ENCODE results near the gene C4orf50. TPM values are rescaled to one million over a fixed set of nuclear protein-coding genes. Genes with fewer than 3 reads are reported as not detected.

C4orf50 gene
- not detected for total RNA-seq

DNA sequence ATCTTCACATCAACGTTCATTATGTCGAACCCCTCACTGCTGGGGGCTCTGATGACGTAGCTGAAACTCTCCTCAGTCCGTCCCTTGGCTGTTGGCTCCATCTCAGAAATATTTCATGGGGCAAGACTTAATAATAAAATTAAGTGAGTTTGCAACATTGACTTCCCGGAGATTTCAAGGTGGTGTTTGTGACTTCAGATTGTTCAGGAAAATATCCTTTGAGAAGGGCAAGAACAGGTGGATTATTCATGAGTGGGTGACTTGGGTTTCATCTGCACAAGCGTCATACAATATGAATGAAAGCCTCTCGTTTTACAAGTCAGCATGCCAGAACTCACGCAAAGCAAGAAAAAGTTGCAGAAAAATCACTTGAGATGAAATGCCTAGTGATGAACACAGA is at the start of gene C4orf50:
C4orf50 (minus strand) TSS at position 101 of the 400 bp plus-strand sequence.
- Mint-ChIP-seq H3K36me3 (no peaks in the 10 kb centered on the region), H3K9me3 (no peaks in the 10 kb centered on the region), H3K4me3 (no peak within 1 kb of the TSS), H3K4me1 (no peaks in the 10 kb centered on the region), H3K27me3 (peaks cover 10% of the 10 kb centered on the region), H3K27ac (no peak within 1 kb of the TSS)
- DNase-seq = no peak

GRCh38 chr4:6065934-6066590 is 47.8 kb upstream of the C4orf50 start:
- H3K36me3 Mint-ChIP-seq = no peaks in the 10 kb centered on the region
- H3K27me3 Mint-ChIP-seq = peaks cover 6% of the 10 kb centered on the region
- H3K4me3 Mint-ChIP-seq = no peak overlapping the region
- no peak for DNase-seq
- no peaks in the 10 kb centered on the region for H3K4me1 Mint-ChIP-seq
- H3K9me3 Mint-ChIP-seq = no peaks in the 10 kb centered on the region
- H3K27ac Mint-ChIP-seq = no peak overlapping the region

GRCh38 chr4:6065166-6065565 is 46.9 kb upstream of the C4orf50 start:
- peaks cover 4% of the 10 kb centered on the region for H3K9me3 Mint-ChIP-seq
- no peak for DNase-seq
- no peaks in the 10 kb centered on the region for H3K4me1 Mint-ChIP-seq
- no peak overlapping the region for H3K4me3 Mint-ChIP-seq
- no peak overlapping the region for H3K27ac Mint-ChIP-seq
- no peaks in the 10 kb centered on the region for H3K36me3 Mint-ChIP-seq
- no peaks in the 10 kb centered on the region for H3K27me3 Mint-ChIP-seq

- Mint-ChIP-seq H3K9me3 (peaks cover 5% of the 10 kb centered on the region), H3K27ac (no peak overlapping the region), H3K4me3 (no peak overlapping the region), H3K4me1 (no peaks in the 10 kb centered on the region), H3K36me3 (no peaks in the 10 kb centered on the region), H3K27me3 (no peaks in the 10 kb centered on the region)
- DNase-seq = no peak
Observed at GRCh38 chr4:6064383-6064782, 46.2 kb upstream of the C4orf50 start.

DNA sequence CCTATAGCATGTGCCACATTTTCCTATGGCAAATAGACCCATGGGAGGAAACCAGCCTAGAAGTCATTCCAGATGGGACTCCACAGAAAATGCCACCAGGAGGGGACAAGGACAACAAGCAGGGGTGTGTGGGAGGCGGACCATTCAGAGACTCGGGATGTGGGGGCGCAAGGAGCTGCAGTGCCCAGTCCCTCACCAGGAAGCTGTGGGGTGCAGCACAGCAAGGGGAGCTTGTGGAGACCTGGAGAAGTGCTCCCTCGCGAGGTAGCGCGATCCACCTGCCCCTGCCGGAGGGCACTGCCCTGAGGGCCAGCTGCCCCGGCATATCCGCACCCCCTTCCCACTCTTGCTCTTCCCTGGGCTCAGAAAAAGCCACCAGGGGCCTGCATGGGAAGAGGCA is 45.5 kb upstream of the C4orf50 start:
- Mint-ChIP-seq H3K27ac (no peak overlapping the region), H3K4me1 (no peaks in the 10 kb centered on the region), H3K27me3 (no peaks in the 10 kb centered on the region), H3K9me3 (peaks cover 10% of the 10 kb centered on the region), H3K4me3 (no peak overlapping the region), H3K36me3 (no peaks in the 10 kb centered on the region)
- DNase-seq = no peak

DNA sequence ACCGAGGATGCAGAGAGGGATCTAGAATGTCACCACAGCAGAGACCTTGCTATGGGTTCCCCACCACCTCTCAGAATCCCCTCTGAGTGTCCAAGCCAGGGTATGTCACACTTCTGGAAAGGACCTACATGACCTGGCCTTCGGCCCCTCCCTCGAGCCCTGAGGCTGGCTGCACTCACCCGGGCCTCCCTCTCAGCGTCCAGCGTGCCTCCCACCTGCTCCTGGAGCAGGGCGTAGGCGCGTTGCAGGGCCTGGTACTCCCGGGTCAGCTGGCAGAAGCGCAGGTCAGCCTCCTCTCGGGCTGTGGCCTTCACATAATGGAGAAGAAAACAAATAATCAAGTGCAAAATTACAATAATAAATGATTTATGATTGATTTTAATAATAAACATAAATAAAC is 43.9 kb upstream of the C4orf50 start:
- H3K27me3 Mint-ChIP-seq = no peaks in the 10 kb centered on the region
- no peaks in the 10 kb centered on the region for H3K36me3 Mint-ChIP-seq
- no peak overlapping the region for H3K4me3 Mint-ChIP-seq
- H3K4me1 Mint-ChIP-seq = no peaks in the 10 kb centered on the region
- H3K27ac Mint-ChIP-seq = no peak overlapping the region
- DNase-seq = no peak
- peaks cover 15% of the 10 kb centered on the region for H3K9me3 Mint-ChIP-seq

DNA sequence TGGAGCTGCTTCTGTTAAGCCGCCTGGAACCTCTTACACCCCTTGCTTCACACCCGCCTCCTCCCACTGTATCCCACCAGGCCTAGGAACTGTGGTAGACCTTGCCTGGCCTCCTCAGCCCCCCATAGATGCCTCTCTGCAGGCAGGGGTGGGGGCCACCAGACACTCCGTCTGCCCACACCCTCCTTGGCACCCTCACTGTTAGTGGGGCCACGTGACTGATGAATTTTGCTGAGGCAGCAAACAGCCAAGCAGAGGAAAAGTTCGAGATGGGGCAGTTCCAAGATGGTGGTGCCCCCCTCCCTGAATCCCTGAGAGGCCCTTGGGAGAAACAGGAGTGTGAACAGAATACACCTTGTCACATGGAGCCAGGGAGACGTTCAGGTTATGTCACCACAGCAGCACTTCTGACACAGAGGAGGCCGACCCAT is 41.2 kb upstream of the C4orf50 start:
- Mint-ChIP-seq H3K36me3 (peaks cover 2% of the 10 kb centered on the region), H3K4me3 (no peak overlapping the region), H3K27ac (no peak overlapping the region), H3K4me1 (no peaks in the 10 kb centered on the region), H3K9me3 (peaks cover 17% of the 10 kb centered on the region), H3K27me3 (no peaks in the 10 kb centered on the region)
- no peak for DNase-seq

DNA sequence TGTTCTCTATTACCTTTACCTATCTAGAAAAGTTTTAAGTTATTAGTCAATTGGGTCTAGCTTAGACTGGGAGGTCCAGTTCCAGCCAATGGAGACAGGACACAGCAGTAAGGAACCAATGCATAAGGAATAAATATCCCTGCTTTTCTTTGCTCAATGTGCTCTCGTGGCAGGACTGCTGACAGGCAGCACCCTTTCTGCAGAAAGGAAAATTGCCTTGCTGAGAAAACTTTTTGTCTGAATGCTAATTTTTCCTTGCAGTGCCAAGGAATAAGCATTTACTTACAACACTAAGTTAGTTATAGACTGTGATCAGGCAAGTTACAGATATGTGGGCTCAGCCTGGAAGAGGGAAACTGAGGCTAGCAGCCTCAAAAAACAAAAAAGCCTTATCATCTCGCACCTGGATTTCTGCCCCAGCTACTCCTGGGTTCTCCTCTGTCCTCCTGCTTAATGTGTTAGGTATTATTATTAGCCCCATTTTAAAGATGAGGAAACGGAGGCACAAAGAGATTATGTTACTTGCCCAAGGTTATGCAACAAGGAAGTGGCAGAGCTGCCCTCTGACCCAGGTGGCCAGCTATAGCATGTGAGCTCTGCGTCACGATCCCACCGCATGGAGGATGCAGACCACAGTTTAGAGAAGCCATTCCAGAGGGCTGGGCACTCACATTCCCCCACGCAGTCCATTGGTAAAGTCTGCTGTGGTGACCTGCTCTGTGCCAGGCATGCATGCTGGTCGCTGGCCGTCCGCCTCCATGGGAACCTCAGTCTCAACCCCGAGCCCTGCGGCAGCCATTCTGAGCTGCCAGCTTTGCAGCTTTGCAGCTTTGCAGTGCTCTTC is 40.5 kb upstream of the C4orf50 start:
- Mint-ChIP-seq H3K36me3 (peaks cover 2% of the 10 kb centered on the region), H3K4me1 (no peaks in the 10 kb centered on the region), H3K27me3 (no peaks in the 10 kb centered on the region), H3K9me3 (peaks cover 17% of the 10 kb centered on the region), H3K27ac (no peak overlapping the region), H3K4me3 (no peak overlapping the region)
- no peak for DNase-seq

- H3K27ac Mint-ChIP-seq = no peak overlapping the region
- no peaks in the 10 kb centered on the region for H3K4me1 Mint-ChIP-seq
- no peak for DNase-seq
- no peaks in the 10 kb centered on the region for H3K27me3 Mint-ChIP-seq
- peaks cover 17% of the 10 kb centered on the region for H3K9me3 Mint-ChIP-seq
- no peak overlapping the region for H3K4me3 Mint-ChIP-seq
- peaks cover 2% of the 10 kb centered on the region for H3K36me3 Mint-ChIP-seq
Observed at GRCh38 chr4:6056976-6057766, 38.9 kb upstream of the C4orf50 start.

GRCh38 chr4:6055436-6055835 is 37.2 kb upstream of the C4orf50 start:
- H3K4me1 Mint-ChIP-seq = no peaks in the 10 kb centered on the region
- H3K4me3 Mint-ChIP-seq = no peak overlapping the region
- no peak overlapping the region for H3K27ac Mint-ChIP-seq
- DNase-seq = no peak
- peaks cover 2% of the 10 kb centered on the region for H3K36me3 Mint-ChIP-seq
- no peaks in the 10 kb centered on the region for H3K27me3 Mint-ChIP-seq
- peaks cover 15% of the 10 kb centered on the region for H3K9me3 Mint-ChIP-seq

GRCh38 chr4:6055030-6055429 is 36.8 kb upstream of the C4orf50 start:
- H3K4me3 Mint-ChIP-seq = no peak overlapping the region
- no peaks in the 10 kb centered on the region for H3K4me1 Mint-ChIP-seq
- no peak for DNase-seq
- no peak overlapping the region for H3K27ac Mint-ChIP-seq
- H3K9me3 Mint-ChIP-seq = peaks cover 12% of the 10 kb centered on the region
- H3K36me3 Mint-ChIP-seq = peaks cover 2% of the 10 kb centered on the region
- no peaks in the 10 kb centered on the region for H3K27me3 Mint-ChIP-seq

GRCh38 chr4:6054162-6054922 is 36.1 kb upstream of the C4orf50 start:
- no peaks in the 10 kb centered on the region for H3K27me3 Mint-ChIP-seq
- peaks cover 2% of the 10 kb centered on the region for H3K36me3 Mint-ChIP-seq
- H3K4me1 Mint-ChIP-seq = no peaks in the 10 kb centered on the region
- DNase-seq = no peak
- peaks cover 11% of the 10 kb centered on the region for H3K9me3 Mint-ChIP-seq
- no peak overlapping the region for H3K27ac Mint-ChIP-seq
- no peak overlapping the region for H3K4me3 Mint-ChIP-seq

DNA sequence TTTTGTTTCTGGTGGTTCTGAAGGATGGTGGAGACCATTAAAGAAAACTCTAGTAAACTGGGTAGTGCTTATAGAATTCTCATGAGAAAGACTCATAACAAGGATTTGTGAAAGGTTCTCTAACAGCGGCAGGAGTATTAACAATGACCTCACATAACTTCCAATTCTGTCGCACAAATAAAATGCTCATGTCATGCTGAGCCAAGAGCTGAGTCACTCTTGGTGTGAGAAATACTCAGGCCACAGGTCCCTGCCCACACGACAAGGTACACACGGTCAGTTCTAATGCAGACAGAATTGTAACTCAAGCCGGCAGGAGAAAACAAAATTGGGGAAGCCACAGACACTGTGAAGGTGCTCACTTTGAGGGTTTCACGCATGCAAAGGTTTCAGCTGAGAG is 34.4 kb upstream of the C4orf50 start:
- H3K4me3 Mint-ChIP-seq = no peak overlapping the region
- H3K27ac Mint-ChIP-seq = no peak overlapping the region
- H3K4me1 Mint-ChIP-seq = no peaks in the 10 kb centered on the region
- no peak for DNase-seq
- H3K36me3 Mint-ChIP-seq = peaks cover 2% of the 10 kb centered on the region
- H3K27me3 Mint-ChIP-seq = no peaks in the 10 kb centered on the region
- peaks cover 1% of the 10 kb centered on the region for H3K9me3 Mint-ChIP-seq

GRCh38 chr4:6050551-6050950 is 32.3 kb upstream of the C4orf50 start:
- H3K9me3 Mint-ChIP-seq = no peaks in the 10 kb centered on the region
- H3K27me3 Mint-ChIP-seq = no peaks in the 10 kb centered on the region
- no peak for DNase-seq
- no peak overlapping the region for H3K4me3 Mint-ChIP-seq
- no peaks in the 10 kb centered on the region for H3K4me1 Mint-ChIP-seq
- no peak overlapping the region for H3K27ac Mint-ChIP-seq
- H3K36me3 Mint-ChIP-seq = no peaks in the 10 kb centered on the region

- no peak overlapping the region for H3K4me3 Mint-ChIP-seq
- H3K9me3 Mint-ChIP-seq = no peaks in the 10 kb centered on the region
- H3K27me3 Mint-ChIP-seq = no peaks in the 10 kb centered on the region
- no peaks in the 10 kb centered on the region for H3K4me1 Mint-ChIP-seq
- H3K36me3 Mint-ChIP-seq = no peaks in the 10 kb centered on the region
- DNase-seq = no peak
- no peak overlapping the region for H3K27ac Mint-ChIP-seq
Observed at GRCh38 chr4:6049985-6050384, 31.8 kb upstream of the C4orf50 start.
